Effector CD8-positive, alpha-beta T cell (primary cell): ENCODE results near the gene ZNF423.

Experiments
- DNase-seq: peaks from one replicate; lab custom pipeline; 2025; lab: John Stamatoyannopoulos, UW

The ZNF423 gene

DNA sequence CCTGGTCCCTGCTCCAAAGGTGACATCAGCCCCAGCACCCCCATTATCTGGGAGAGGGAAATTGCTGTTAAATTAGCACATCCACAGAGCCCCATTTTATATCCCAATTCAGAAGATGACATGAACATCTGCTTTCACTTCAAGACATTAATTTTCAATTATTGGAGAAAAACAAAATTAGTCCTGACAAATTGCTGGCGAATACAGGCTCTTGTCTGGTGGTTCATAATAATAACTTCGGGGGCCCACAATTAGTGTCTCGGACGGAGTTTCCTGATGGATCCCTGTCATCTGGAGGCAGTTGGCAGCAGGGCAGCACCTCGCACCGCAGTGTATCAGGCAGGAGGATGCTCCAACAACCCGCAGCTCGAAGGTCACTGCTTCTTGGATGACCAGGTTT lies 7.4 kb downstream of the ZNF423 start:
- no peak for DNase-seq

DNA sequence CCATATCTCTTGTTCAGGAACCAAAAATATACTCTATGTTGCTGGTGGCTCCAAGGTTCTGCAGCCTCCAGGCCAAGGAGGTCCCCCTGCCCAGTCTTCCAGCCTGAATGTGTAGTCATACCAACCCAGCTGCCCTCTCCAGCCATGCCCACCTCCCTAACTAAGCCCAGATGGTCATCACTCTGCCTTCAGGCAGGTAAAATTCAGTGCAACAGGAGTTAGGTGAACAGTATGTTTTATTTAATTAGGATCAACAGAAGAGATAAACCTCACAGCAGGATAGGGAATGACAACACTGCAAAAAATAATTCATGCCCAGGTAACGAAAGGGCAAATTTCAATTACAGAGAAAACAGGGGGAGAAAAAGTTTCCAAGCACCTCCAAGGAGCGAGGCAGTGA lies 9.1 kb downstream of the ZNF423 start:
- DNase-seq: no peak

DNA sequence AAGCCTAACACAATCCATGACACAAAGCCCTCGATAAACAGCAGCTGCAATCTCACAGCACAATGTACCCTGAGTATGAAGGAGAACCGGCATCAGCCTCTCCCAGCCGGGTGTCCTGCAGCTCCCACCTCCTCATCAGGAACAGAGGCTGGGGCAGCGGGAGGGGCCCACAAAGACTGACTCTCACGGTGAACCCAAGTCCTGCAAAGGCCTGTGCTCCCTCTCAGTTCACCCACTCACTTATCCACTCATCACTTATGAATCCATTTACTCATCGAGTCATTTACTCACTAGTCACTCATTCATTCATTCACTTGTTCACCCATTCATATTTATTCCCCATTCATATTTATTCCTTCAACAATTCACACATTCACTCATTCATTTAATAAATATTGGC lies 11.6 kb downstream of the ZNF423 start:
- no peak for DNase-seq

DNA sequence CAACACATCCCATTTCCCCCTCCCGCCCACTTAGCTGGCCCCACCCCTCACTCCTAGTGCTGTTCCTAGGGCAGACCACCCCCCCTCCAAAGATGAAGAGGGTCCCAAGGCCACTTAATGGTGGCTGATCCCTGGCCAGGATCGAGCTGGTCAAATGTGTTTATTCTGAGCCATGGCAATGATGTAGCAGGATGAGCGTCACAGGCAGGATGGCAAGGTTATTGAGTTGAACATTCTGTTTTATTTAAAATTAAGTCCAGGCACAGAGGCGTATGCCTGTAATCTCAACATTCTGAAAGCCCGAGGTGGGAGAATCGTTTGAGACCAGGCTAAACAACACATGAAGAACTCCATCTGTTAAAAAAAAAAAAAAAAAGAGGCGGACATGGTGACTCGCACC lies 12.2 kb downstream of the ZNF423 start:
- DNase-seq: no peak

DNA sequence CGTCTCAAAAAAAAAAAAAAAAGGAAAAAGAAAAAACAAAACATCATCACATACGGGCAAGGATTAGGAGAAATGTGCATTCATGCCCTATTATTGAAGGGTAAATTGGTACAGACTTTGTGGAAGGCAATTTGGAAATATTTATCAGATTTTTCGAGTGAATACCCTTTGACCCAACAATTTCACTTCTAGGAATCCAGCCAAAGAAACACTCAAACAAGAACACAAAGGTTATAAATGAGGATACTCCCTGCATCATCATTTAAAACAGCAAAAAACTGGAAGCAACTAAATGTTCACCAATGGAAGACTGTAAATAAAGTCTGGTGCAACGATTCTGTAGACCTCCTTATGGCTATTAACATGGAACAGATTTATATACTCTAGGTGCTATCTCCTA lies 12.9 kb downstream of the ZNF423 start:
- DNase-seq: no peak

DNA sequence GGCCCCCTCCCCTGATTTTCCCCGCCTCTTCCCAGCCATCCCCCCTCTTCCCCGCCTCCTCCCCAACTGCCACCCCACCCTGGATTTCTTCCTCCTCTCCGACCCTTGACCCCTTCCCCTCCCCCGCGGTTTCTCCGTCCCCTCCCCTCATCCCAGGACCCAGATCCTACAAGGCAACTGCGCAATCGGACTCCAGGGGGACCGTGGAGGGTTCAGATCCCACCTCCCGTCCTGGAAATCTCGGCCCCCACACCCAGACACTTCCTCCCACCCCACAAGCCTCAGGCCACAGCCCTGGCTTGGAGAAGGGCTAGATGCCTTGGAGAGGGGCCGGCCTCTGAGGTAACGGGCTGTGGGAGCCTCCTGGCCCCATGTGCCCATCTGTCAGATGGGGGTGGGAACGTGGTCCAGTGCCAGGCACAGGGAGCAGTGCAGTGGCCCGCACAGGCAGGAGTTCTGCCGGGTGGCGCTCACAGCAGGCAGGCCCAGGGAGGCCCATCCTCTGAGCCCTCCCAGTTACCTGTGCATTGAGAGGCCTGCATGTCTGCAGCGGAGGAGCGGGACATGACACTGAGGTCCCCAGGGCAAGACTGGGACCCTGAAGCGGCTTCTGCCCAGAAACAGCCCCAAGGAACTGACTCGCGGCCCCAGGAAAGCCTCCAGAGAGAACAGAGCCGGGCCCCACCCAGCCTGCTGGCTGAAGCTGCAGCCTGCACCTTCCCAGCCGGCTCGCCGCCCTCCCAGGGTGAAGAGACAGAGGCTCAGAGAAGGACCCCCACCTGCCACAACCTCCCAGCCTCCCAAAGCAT lies 16.7 kb downstream of the ZNF423 start:
- no peak for DNase-seq

DNA sequence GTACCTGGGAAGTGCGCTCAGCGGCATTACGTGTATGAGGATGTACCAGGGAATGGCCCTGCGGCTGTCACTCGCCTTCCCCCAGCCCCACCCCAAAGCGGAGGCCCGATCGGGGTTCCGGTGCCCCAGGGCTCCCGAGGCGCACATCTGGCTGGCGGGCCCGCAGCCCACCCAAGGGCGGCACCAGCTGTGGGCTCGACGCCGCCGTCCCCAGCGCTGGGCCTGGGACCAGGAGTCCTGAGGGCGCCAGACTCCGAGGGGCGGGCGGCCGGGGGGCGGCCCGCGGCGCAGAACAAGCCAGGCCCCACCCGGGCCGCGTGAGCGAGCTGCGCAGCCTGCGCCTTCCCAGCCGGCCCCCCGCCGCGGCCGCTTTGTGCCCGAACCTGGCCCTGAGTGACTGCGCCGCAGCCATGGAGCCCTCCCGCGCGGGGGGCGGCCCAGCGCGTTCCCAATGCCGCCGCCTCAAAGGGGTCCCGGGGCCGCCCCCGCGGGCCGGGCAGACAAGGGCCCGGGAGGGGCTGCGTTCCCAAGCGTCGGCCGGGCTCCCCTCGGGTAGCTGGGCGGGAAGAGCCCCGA lies 17.4 kb downstream of the ZNF423 start:
- no peak for DNase-seq

DNA sequence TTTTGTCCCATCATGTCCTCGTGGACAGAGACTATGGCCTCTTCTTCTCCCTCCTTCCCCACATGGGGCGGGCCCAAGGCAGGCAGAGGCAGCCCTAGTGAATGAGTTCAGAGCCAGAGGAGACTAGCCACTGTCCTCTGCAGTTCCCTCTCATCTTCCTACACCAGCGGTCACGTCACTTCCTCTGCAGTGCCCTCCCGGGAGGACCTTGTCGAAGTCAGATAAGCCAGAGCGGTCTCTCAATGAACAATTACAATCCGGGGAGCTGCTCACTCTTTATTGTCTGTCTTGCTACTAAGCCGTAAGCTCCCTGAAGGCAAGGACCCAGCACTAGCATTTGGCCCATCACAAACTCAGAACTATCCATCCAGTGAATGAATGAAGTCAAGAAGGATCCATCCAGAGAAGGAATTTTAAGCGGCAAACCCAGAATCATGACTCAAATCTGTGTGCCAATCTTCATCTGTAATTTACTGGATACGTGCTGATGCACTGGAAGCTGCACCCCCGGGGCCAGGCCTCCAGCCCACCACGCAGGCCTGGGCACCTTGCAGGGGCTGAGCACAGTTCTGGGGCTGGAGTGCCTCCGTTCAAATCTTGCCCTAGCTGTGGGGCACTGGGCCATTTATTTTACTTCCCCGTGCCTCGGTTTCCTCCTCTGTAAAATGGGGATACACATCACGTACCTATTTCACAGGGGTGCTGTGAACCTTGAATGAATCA lies 18.1 kb downstream of the ZNF423 start:
- no peak for DNase-seq

DNA sequence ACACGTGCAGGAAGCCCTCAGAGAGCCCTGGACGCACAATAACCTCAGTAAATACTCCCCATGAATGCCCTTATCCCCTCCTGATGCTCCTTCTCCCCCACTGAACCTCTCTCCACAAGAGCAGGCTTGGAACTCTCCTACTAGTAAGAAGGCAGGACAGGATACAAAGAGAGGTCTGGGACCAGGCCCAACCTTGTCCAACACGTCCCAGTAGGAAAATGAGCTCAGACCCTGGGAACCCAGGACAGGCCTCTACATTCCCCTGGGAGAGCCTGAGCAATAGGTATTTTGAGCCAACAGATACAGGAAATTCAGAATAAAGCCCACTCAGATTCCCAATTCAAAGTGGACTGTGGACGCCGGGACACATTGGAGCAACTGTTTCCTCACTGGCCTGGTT lies 19.2 kb downstream of the ZNF423 start:
- DNase-seq: no peak

DNA sequence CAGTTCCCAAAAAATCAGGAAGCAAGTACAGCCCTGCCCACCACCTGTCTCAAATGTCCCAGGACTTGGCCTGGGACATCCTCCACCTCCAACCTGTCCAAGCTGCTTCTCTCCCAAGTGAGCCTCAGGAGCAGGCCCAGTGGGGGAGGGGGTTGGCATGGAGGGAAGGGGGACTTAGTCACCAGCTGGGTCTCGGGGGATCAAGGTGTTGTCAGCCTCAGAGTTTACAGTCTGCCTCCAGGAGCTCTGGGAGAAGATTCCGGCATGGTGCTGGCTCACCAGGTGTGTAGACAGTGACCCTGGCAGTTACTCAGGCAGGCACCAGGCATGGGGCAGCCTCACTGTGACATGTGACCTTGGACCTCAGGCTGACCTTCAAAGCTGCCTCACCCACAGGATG lies 19.7 kb downstream of the ZNF423 start:
- no peak for DNase-seq

DNA sequence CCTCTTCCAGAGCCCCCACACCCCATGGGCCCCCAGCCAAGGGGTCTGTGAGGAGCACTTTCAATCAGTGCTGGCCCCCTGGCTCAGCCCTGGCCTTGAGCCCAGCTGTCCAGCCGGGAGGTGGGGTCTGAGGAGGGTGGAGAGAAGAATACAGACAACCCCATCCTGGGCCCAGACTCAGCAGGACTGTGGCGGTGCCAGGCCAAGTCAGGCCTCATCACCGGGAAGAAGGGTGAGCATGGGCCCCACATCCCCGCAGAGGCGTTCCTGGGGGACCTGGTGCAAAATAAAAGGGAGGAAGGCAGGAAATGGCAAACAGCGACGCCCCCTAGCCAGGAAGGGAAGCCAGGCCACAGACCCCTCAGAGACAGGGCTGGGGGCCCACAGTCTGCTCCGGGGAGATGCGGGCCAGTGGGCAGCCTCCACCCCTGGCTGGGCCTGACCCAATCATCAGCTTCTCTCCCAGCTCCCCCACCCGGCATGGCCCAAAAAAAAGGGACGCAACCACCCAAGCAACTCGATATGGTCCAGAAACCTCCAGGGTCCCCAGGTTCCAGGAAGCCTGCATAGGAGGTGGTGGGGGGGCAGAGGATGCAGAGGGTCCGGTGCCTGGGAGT lies 20.6 kb downstream of the ZNF423 start:
- no peak for DNase-seq

DNA sequence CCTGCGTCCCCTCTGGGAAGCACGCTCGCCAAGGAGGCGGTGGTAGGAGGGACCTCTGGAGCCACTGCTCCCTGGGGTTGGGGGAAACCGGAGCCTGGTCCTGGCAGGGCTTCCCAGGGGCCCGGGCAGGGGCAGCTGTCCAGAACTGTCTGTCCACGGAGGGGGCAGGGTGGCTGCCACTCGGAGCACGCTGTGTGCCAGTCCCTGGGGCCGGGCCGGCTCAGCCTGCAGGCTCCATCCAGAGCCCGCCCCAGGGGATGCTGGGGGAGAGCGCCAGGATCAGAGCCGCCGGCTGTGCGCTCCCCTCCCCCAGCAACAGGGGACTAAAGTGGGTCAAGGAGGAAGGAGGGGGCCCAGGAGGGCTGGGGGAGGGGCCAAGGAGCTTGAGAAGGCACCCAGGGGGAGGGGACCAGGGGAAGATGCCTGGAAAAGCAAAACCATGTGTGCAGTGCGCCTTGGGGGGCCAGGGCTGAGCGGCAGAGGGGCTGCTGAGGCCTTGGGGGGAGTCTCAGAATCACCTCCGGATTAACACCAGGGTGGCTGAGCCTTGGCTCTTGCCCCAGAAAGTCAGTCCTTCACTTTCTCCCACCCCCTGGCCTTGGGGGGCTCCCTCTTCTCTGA lies 21.3 kb downstream of the ZNF423 start:
- DNase-seq: no peak

DNA sequence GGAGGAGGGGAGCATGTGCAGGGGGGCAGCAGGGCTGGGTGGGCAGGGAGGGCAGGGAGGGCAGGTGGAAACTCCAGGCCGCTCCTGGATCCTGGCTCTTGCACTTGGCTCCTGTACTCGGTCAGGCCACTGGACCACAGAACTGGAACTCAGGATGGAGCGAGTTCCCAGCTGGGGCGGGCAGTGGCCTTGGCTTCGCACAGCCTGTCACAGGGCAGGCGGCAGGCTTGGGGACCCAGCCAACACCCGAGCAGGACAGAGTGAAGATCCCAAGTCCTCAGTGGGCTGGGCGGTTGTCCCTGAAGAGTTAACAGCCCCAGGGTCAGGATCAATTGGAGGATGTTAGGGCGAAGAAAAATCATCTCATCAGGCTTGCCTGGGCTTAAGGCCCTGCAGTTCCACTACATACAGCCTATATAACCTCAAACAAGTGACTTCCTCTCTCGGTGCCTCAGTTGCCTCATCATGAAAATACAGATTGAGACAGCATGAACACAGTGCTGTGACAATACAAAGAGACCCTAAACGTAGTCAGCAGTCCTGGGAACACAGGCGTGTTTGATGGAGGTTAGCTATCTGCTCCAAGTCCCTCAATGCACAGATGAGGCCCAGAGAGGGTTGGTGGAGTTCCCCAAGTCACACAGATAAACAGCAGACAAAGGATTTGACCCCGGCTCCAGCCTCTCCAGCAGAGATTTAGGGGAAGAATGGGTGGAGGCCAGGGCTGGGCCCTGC lies 21.9 kb downstream of the ZNF423 start:
- no peak for DNase-seq

DNA sequence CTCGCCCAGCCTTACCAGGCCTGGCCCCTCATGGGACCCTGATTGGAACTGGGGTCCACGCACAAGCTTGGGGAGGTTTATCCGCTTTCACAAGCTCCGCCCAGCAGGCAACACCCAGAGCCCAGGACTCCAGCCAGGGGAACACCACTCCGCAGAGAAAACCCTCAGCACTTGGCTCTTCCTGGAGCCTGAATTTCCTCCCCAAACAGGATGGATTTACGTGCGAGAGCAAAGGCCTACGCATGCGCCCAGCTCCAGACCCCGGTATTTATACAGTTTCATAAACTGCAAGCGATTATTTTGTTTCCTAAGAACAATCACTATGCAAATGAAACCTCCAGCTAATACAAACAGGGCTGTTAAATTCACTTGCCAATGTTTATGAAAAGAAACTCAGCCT lies 22.8 kb downstream of the ZNF423 start:
- DNase-seq: no peak

DNA sequence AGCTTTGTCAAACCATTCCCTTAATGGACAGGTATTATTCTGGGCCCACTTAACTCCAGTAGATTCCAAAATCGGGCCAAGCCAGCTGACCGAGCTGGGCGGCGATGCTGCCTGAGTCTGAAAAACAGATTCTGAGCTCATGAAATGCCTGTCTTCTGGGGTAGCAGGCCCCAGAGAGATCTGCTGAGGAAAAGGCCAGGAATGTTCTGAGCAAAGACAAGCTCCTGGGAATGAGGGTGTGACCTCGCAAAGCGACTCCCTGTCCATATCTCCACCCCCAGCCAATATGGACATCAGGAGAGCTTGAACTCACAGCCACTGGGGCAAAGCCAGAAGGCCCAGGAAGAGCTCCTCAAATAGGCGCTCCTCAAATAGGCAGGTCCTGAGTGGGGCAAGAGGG lies 23.7 kb downstream of the ZNF423 start:
- DNase-seq: no peak

DNA sequence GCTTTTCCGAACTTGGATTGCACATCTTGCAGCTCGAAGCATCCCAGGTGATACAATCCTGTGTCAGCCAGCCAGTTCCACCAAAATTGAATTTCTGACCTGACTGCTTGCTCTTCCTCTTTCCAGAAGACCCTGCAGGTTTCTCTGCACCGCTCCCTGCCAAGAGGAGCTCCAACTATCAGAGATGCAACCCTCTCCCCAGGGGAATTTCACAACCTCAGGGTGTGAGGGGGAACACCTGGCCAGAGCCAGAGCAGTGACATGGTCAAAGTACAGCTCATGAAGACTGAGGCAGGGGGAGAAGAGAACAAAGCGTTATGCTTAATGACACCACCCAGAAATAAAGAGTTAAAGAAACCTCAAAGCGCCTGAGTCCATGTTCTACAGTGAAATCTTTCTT lies 25.0 kb downstream of the ZNF423 start:
- DNase-seq: no peak

DNA sequence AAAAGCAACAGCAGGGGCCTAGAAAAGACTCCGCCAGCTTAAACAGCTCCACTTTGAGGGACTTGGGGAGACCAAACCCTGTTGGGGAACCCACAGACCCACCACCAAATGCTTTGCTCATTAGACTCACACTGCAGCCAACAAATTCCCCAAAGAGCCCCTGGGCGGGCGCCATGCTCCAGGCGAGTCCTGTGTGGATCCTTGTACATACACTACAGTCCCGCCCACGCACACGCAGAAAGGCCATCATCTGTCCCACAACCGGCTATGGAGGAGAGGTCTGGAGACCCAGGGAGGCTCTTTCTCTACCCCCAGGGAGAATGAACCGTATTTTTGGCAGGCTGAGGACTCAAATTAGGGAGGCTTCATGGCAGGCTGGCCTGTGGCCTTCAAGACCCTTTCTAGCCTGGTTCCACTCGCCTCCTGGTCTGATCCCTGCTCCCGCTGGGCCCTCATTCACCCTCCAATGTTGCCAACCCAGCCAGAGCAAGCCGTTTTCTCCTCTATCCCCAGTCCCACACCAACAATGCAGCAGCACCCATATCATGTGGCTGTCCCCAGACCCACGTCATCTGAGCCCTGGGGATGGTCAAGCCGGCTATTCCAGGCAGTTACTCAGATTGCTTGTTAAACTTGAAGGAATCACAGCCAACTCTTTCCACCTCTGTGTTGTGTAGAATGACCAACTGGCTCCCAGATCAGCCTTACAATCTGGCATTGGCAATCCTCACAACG lies 27.2 kb downstream of the ZNF423 start:
- no peak for DNase-seq

DNA sequence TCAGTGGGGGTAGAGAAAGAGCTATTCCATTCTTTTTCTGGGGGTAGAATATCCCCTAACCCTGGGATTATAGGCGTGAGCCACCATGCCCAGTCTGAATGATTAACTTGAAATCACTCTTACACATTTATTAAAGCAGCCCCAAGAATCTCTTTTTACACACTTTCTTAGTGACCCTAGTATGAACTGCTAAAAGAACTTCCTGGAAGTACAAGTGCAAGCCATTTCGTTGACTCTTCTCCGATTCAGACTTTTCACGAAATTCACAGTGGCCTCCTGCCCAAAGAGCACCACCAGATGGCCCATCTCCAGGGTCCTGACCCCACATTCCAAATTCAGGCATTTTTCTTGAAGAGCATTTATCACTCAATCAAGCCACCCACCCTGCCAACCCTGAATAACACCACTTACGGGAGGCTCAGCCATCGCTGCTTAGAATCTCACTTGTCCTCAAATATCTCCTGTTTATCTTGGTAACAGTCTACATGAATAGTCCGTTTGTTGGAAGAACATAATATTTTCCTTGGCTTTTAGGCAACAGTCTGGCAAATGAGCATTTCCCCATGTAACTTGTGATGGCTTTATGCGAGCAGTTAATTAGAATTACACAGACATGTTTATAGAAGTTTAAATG lies 28.0 kb downstream of the ZNF423 start:
- no peak for DNase-seq

DNA sequence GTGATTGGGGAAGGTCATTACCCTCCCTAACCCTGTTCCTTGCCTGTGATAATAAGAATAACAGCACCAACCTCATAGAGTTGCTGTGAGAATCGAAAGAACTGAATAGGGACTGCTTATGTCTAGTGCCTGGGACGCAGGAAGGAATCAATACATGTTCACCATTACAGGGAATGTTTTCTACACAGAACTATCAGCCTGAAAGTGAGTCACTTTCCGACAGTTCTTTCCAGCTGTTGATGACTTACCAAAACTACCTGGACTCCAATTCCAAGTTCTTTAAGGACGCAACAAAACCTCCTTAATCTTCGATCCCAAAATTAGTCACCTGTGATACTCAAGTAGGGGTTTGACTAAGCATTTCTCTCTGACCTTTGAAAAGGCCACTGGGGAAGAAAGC lies 29.4 kb downstream of the ZNF423 start:
- no peak for DNase-seq

DNA sequence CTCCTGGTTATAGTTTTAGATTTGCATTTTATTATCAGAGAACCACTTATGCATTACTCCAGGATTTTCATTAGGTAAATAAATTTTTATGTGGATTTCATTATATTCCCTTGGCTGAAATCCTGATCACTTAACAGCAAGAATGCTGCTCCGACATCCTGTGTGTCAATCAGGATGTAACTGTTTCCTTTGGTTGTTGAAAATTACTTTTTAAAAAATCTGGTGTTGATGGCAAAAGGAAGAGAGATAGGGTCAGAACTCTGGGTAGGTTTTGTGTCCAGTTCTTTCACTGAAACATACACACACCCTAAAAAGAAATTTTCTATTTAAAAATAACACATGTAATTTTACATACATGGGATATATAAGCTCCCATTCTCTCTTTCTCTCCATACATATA lies 30.9 kb downstream of the ZNF423 start:
- no peak for DNase-seq

DNA sequence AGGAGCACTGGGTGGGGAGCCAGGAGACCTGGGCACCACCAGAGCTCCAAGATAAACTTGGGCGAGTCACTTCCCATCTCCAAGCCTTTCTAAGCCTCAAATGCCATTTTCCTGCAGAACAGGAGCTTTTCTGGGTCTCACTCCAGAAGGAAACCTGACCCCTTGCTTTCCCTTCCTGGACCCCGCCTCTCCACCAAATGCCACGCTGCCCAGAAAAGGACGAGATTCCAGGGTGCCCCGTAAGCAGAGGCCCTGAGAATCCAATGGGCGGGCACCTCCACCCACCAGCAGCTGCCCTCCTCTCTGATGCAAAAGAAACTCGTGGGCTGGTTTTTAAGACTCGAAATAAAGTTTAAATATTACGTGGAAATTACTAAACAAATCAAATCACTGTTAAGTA lies 31.3 kb downstream of the ZNF423 start:
- DNase-seq: no peak
